Gastroesophageal sphincter (tissue), 3 donors: ENCODE measurements around the gene CCDC197.

Experiments
- EP300 ChIP-seq: sonication (generic); formaldehyde crosslinking; IDR thresholded peaks from one replicate; pipeline ENCODE4 v1.6.1; 2017; ENCODE audit warnings: antibody characterized with exemption, mild to moderate bottlenecking
- POLR2A ChIP-seq, 2 donors: fragments of 450-650 bp; IDR thresholded peaks; one replicate each; pipeline ENCODE4 v1.6.1; 2017; ENCODE audit warnings: antibody characterized with exemption in 2 of 2, mild to moderate bottlenecking in 2 of 2, moderate library complexity in 1 of 2
- POLR2AphosphoS5 ChIP-seq: sonication (generic); formaldehyde crosslinking; IDR thresholded peaks from one replicate; pipeline ENCODE4 v1.6.1; 2017; ENCODE audit warnings: antibody characterized with exemption
- TF ChIP-seq, protein P1 (sequence below), 4 experiments: fragments of 200-600 bp in 2 of 4; fragments of 450-650 bp in 2 of 4; sonication (generic) in 1 of 4; IDR thresholded peaks; one replicate each; pipeline ENCODE4 v1.5.1; 2017 to 2019; ENCODE audit warnings: antibody characterized with exemption in 4 of 4, mild to moderate bottlenecking in 2 of 4, moderate library complexity in 2 of 4

- TF ChIP-seq EP300, result no peak
- TF ChIP-seq, protein P1, sequence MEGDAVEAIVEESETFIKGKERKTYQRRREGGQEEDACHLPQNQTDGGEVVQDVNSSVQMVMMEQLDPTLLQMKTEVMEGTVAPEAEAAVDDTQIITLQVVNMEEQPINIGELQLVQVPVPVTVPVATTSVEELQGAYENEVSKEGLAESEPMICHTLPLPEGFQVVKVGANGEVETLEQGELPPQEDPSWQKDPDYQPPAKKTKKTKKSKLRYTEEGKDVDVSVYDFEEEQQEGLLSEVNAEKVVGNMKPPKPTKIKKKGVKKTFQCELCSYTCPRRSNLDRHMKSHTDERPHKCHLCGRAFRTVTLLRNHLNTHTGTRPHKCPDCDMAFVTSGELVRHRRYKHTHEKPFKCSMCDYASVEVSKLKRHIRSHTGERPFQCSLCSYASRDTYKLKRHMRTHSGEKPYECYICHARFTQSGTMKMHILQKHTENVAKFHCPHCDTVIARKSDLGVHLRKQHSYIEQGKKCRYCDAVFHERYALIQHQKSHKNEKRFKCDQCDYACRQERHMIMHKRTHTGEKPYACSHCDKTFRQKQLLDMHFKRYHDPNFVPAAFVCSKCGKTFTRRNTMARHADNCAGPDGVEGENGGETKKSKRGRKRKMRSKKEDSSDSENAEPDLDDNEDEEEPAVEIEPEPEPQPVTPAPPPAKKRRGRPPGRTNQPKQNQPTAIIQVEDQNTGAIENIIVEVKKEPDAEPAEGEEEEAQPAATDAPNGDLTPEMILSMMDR (IDR thresholded peaks at IDR 0.05), result no peak
- no peak for TF ChIP-seq POLR2A (IDR thresholded peaks at IDR 0.05)
- no peak for TF ChIP-seq POLR2AphosphoS5
These were observed 10.1 kb upstream of the CCDC197 start for GRCh38 chr14:93986955-93987354.
